IMR-90 (cell line): Measurements from ENCODE around the gene ATP10B.

Experiments
- BHLHE40 ChIP-seq: fragments of 150-350 bp; IDR thresholded peaks from 2 replicates; pipeline ENCODE4 v1.6.1; 2016; ENCODE audit warnings: mild to moderate bottlenecking, low read depth, low read length
- CEBPB ChIP-seq: IDR thresholded peaks from 2 replicates; pipeline ENCODE4 v1.6.1; 2012; ENCODE audit warnings: low read depth, low read length, improper control_type of control experiment
- CHD1 ChIP-seq: IDR thresholded peaks from 2 replicates; pipeline ENCODE4 v1.6.1; 2012; ENCODE audit warnings: low read depth, low read length, improper control_type of control experiment
- ELK1 ChIP-seq: fragments of 150-350 bp; IDR thresholded peaks from 2 replicates; pipeline ENCODE4 v1.6.1; 2016; ENCODE audit warnings: low read depth, mild to moderate bottlenecking, low read length, moderate library complexity, borderline replicate concordance
- FOS ChIP-seq: fragments of 150-350 bp; IDR thresholded peaks from 2 replicates; pipeline ENCODE4 v1.6.1; 2016; ENCODE audit warnings: low read depth, low read length
- MAFK ChIP-seq: IDR thresholded peaks from 2 replicates; pipeline ENCODE4 v1.6.1; 2012; ENCODE audit warnings: low read depth, low read length, improper control_type of control experiment
- MAZ ChIP-seq: IDR thresholded peaks from 2 replicates; pipeline ENCODE4 v1.6.1; 2012; ENCODE audit warnings: low read depth, mild to moderate bottlenecking, low read length, improper control_type of control experiment, moderate library complexity, borderline replicate concordance
- MXI1 ChIP-seq: IDR thresholded peaks from 2 replicates; pipeline ENCODE4 v1.6.1; 2012; ENCODE audit warnings: low read depth, mild to moderate bottlenecking, low read length, moderate library complexity, borderline replicate concordance
- POLR2A ChIP-seq: IDR thresholded peaks from 2 replicates; pipeline ENCODE4 v1.6.1; 2012; ENCODE audit warnings: mild to moderate bottlenecking, low read depth, low read length
- RAD21 ChIP-seq: IDR thresholded peaks from 2 replicates; pipeline ENCODE4 v1.6.1; 2012; ENCODE audit warnings: low read length, improper control_type of control experiment
- RFX5 ChIP-seq: IDR thresholded peaks from 2 replicates; pipeline ENCODE4 v1.8.0; 2012; ENCODE audit warnings: low read depth, mild to moderate bottlenecking, low read length, moderate library complexity
- SMC3 ChIP-seq: fragments of 150-350 bp; IDR thresholded peaks from 2 replicates; pipeline ENCODE4 v1.6.1; 2016; ENCODE audit warnings: low read depth, mild to moderate bottlenecking, antibody characterized with exemption, low read length, moderate library complexity
- TF ChIP-seq, protein P1 (sequence below): conservative IDR thresholded peaks from 2 replicates; pipeline ENCODE4 v1.5.1; 2012; ENCODE audit warnings: mild to moderate bottlenecking, low read depth, low read length, improper control_type of control experiment
- TF ChIP-seq, protein P2 (sequence below): fragments of 150-350 bp; IDR thresholded peaks from 2 replicates; pipeline ENCODE4 v1.6.1; 2017; ENCODE audit warnings: mild to moderate bottlenecking, antibody characterized with exemption, low read length, low read depth

- TF ChIP-seq, protein P1, sequence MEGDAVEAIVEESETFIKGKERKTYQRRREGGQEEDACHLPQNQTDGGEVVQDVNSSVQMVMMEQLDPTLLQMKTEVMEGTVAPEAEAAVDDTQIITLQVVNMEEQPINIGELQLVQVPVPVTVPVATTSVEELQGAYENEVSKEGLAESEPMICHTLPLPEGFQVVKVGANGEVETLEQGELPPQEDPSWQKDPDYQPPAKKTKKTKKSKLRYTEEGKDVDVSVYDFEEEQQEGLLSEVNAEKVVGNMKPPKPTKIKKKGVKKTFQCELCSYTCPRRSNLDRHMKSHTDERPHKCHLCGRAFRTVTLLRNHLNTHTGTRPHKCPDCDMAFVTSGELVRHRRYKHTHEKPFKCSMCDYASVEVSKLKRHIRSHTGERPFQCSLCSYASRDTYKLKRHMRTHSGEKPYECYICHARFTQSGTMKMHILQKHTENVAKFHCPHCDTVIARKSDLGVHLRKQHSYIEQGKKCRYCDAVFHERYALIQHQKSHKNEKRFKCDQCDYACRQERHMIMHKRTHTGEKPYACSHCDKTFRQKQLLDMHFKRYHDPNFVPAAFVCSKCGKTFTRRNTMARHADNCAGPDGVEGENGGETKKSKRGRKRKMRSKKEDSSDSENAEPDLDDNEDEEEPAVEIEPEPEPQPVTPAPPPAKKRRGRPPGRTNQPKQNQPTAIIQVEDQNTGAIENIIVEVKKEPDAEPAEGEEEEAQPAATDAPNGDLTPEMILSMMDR, result no peak
- no peak for TF ChIP-seq RAD21
- no peak for TF ChIP-seq RFX5
- no peak for TF ChIP-seq CHD1
- TF ChIP-seq FOS, result no peak
- no peak for TF ChIP-seq POLR2A
- no peak for TF ChIP-seq MAZ
- TF ChIP-seq CEBPB, result no peak
- TF ChIP-seq MAFK, result no peak
- TF ChIP-seq ELK1, result no peak
- TF ChIP-seq SMC3, result no peak
- TF ChIP-seq, protein P2, sequence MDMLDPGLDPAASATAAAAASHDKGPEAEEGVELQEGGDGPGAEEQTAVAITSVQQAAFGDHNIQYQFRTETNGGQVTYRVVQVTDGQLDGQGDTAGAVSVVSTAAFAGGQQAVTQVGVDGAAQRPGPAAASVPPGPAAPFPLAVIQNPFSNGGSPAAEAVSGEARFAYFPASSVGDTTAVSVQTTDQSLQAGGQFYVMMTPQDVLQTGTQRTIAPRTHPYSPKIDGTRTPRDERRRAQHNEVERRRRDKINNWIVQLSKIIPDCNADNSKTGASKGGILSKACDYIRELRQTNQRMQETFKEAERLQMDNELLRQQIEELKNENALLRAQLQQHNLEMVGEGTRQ, result no peak
- TF ChIP-seq BHLHE40, result no peak
- no peak for TF ChIP-seq MXI1
These were observed 232.6 kb downstream of the ATP10B start for GRCh38 chr5:160619381-160619780.
